ENCODE results near the gene PIH1D1. TPM values are rescaled to one million over a fixed set of nuclear protein-coding genes. Genes with fewer than 3 reads are reported as not detected.

PIH1D1 gene
- total RNA-seq, 1 donor from 2014 or later = 110 TPM

DNA sequence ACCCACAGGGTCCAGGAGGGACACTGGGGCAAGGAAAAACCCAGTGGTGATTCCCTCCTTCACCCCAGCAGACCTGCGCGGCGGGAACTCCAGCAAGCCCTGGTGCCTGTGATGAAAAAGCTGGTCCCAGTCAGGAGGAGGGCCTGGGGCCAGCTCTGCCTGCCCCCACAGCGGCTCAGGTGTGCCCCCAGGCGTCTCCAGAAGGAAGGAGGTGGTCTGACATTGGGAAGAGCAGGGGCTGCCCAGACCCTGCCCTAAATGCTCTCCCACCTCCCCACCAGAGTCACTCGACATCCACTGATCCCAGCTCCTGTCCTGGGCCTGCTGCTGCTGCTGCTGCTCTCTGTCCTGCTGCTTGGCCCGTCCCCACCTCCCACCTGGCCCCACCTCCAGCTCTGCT, 34.5 kb downstream of the PIH1D1 start:
- peaks cover 19% of the 10 kb centered on the region for H3K4me1 Mint-ChIP-seq
- peaks cover 69% of the 10 kb centered on the region for H3K27me3 Mint-ChIP-seq (ENCODE audit: low read depth)
- no peak for DNase-seq (ENCODE audit: low read depth, low spot score)
- H3K27ac Mint-ChIP-seq (ENCODE audit: unreplicated experiment) = no peak overlapping the region
- H3K4me3 Mint-ChIP-seq = no peak overlapping the region
- TF ChIP-seq, protein P1, sequence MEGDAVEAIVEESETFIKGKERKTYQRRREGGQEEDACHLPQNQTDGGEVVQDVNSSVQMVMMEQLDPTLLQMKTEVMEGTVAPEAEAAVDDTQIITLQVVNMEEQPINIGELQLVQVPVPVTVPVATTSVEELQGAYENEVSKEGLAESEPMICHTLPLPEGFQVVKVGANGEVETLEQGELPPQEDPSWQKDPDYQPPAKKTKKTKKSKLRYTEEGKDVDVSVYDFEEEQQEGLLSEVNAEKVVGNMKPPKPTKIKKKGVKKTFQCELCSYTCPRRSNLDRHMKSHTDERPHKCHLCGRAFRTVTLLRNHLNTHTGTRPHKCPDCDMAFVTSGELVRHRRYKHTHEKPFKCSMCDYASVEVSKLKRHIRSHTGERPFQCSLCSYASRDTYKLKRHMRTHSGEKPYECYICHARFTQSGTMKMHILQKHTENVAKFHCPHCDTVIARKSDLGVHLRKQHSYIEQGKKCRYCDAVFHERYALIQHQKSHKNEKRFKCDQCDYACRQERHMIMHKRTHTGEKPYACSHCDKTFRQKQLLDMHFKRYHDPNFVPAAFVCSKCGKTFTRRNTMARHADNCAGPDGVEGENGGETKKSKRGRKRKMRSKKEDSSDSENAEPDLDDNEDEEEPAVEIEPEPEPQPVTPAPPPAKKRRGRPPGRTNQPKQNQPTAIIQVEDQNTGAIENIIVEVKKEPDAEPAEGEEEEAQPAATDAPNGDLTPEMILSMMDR (conservative IDR thresholded peaks at IDR 0.05) = no peak
- no peaks in the 10 kb centered on the region for H3K9me3 Mint-ChIP-seq
- no peaks in the 10 kb centered on the region for H3K36me3 Mint-ChIP-seq (ENCODE audit: low read depth)

DNA sequence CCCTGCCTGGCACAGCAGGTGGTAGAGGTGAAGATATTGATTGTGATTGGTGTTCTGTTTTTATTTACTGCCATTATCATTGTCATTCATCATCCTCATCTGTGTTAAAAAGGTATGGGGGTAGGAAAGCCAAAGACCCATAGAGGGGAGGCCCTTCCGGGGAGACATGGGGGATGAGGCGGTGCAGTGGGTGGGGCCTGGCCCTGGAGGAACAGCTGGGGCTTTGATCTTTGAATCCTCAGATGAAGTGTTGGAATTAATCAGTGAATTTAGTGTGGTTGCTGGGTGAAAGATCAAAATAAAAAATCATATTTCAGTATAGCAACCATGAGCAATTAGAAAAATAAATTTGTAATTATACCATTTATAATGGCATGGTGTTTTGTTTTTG, 35.8 kb downstream of the PIH1D1 start:
- H3K9me3 Mint-ChIP-seq = no peaks in the 10 kb centered on the region
- no peak overlapping the region for H3K4me3 Mint-ChIP-seq
- H3K27ac Mint-ChIP-seq (ENCODE audit: unreplicated experiment) = no peak overlapping the region
- TF ChIP-seq, protein P1 (conservative IDR thresholded peaks at IDR 0.05) = no peak
- no peak for DNase-seq (ENCODE audit: low read depth, low spot score)
- H3K36me3 Mint-ChIP-seq (ENCODE audit: low read depth) = no peaks in the 10 kb centered on the region
- peaks cover 10% of the 10 kb centered on the region for H3K4me1 Mint-ChIP-seq
- H3K27me3 Mint-ChIP-seq (ENCODE audit: low read depth) = peaks cover 58% of the 10 kb centered on the region

DNA sequence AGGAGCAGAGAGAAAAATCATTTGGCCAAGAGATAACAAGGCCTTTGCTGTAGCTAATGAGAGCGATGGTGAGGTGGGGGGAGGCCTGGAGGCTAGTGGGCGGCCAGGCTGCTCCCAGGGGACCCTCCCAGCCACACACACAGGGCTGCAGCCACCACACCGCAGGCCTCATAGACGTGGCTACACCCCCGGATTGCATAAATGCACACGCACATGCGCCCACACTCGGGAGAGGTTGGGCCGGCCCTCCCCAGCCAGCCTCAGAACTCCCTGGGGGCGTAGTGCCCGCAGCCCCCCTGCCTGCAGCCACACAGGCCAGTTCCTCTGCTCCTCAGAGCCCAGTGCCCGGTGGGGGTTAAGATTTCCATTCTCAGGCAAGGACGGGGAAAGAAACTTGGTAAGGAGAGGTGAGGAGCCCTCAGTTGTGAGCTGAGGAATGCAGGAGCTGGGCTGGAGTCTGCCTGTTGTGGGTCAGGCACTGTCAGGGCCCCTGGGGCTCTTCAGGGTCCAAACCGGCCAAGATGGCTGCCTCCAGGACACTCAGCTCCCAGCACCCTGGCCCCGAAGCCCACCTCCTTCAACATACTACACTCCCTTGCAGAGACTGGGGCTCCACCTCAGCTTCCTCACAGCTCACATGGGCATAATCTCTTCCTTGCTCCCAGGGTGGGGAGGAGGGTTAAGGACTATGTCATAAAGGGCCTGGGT, 36.4 kb downstream of the PIH1D1 start:
- Mint-ChIP-seq H3K27me3 (ENCODE audit: low read depth) (peaks cover 53% of the 10 kb centered on the region), H3K4me3 (no peak overlapping the region), H3K9me3 (no peaks in the 10 kb centered on the region), H3K4me1 (peaks cover 8% of the 10 kb centered on the region), H3K36me3 (ENCODE audit: low read depth) (no peaks in the 10 kb centered on the region), H3K27ac (ENCODE audit: unreplicated experiment) (no peak overlapping the region)
- no peak for DNase-seq (ENCODE audit: low read depth, low spot score)
- TF ChIP-seq, protein P1 (conservative IDR thresholded peaks at IDR 0.05) = no peak

DNA sequence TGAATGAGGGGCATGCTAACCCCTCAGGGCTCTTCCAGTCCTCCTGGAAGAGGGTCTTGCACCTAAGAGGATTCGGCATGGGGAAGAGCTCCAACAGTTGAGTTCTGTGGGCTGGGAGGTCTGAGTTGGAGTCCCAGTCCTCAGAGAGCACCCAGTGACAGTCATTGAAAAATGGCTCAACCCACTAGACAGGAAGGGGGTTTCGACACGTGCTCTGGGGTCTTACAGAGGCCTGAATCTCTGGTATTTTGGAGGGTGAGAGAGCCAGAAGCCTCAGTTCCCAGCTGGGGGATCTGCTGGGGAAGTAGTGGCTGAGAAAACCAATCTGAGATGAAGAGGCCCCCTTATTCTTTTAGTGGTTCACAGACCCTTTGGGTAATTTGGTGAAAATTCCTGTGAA, 37.4 kb downstream of the PIH1D1 start:
- TF ChIP-seq, protein P1 (conservative IDR thresholded peaks at IDR 0.05) = no peak
- no peaks in the 10 kb centered on the region for H3K9me3 Mint-ChIP-seq
- peaks cover 8% of the 10 kb centered on the region for H3K4me1 Mint-ChIP-seq
- no peak for DNase-seq (ENCODE audit: low read depth, low spot score)
- H3K4me3 Mint-ChIP-seq = no peak overlapping the region
- no peak overlapping the region for H3K27ac Mint-ChIP-seq (ENCODE audit: unreplicated experiment)
- H3K27me3 Mint-ChIP-seq (ENCODE audit: low read depth) = peaks cover 43% of the 10 kb centered on the region
- no peaks in the 10 kb centered on the region for H3K36me3 Mint-ChIP-seq (ENCODE audit: low read depth)

DNA sequence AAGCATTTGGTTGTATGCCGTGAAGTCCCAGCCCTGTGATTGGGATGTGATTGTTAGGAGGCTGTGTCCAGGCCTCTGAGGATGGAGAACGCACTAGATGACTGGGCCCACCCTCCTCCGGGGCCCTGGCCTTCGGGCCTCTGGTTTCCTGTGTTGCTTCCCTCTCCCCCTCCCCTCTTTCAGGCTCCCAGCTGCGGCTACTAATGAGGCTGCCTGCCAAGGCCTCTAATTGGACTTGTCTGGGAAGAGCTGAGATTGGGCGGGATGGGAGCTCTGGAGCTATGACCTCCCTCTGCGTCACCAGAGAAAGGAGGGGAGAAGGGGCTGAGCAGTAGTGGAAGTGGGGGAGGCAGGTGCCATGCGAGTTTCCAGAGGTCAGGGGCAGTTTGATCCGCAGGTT, 38.3 kb downstream of the PIH1D1 start:
- Mint-ChIP-seq H3K9me3 (no peaks in the 10 kb centered on the region), H3K4me3 (no peak overlapping the region), H3K4me1 (peaks cover 8% of the 10 kb centered on the region), H3K27ac (ENCODE audit: unreplicated experiment) (no peak overlapping the region), H3K36me3 (ENCODE audit: low read depth) (no peaks in the 10 kb centered on the region), H3K27me3 (ENCODE audit: low read depth) (peaks cover 34% of the 10 kb centered on the region)
- DNase-seq (ENCODE audit: low read depth, low spot score) = no peak
- TF ChIP-seq, protein P1 (conservative IDR thresholded peaks at IDR 0.05) = no peak
